ENCODE data around the gene ITGA11. TPM values are rescaled to one million over a fixed set of nuclear protein-coding genes. Genes with fewer than 3 reads are reported as not detected.

The ITGA11 gene
- total RNA-seq, 1 donor from 2014 or later = 193 TPM

DNA sequence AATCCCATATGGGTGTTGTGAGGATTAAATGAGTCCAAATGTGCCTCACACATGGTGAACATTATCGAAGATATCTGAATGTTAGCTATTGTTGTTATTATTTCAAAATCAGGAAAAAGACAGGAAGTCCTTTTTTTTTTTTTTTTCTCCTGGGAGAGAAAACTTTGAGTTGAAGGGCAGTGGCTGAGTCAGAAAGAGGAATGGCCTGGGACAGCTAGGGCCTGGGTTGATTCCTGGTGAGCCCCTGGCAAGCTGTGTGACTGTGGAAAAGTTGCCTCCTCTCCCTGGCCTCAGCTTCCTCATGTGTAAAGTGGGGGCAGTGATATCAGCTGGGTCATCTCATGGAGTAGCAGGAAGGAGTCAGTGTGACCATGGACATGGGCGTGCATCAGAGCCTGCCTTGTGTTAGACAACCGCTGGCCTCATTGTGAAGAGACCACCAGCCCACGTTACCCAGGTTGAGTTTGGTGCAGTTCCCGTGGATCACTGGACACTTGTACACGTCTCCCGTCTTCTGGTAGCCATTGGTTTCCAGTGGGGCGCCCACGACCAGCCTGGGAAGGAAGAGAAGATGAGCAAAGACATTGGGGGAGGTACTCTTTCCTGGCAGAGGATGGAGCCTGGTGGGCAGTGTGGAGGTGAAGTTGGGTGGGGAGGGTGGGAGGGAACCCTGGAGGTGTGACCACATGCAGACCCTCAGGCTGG, 63.1 kb downstream of the ITGA11 start:
- H3K27ac ChIP-seq (ENCODE audit: low read depth, low read length) = peak overlapping the region; percentile 34
- H3K27me3 ChIP-seq (ENCODE audit: insufficient read depth, low read length) = no peaks in the 10 kb centered on the region
- H3K4me1 Mint-ChIP-seq (ENCODE audit: low read depth, unreplicated experiment) = peaks cover 25% of the 10 kb centered on the region
- TF ChIP-seq CTCF (IDR thresholded peaks at IDR 0.05; ENCODE audit: insufficient read depth, low read depth, low read length) (no peak), EZH2 (IDR thresholded peaks at IDR 0.05; ENCODE audit: insufficient read depth, low read length) (no peak)
- H3K4me3 Mint-ChIP-seq (ENCODE audit: unreplicated experiment) = peak overlapping the region; percentile 47
- H2AFZ ChIP-seq (ENCODE audit: low read depth, low read length) = no peak overlapping the region
- peak overlapping the region; percentile 50 for H3K27ac Mint-ChIP-seq (ENCODE audit: unreplicated experiment)
- H3K4me2 ChIP-seq (ENCODE audit: low read length) = peak overlapping the region; percentile 10
- H3K79me2 ChIP-seq (ENCODE audit: insufficient read depth, low read length) = peaks cover under 1% of the 10 kb centered on the region
- H3K4me3 ChIP-seq (ENCODE audit: insufficient read depth, low read depth, low read length) = no peak overlapping the region
- no peak overlapping the region for H3K9ac ChIP-seq (ENCODE audit: low read length)
- H3K36me3 Mint-ChIP-seq (ENCODE audit: low read depth, unreplicated experiment) = peaks cover 52% of the 10 kb centered on the region
- DNase-seq (ENCODE audit: low read depth) (no peak), FAIRE-seq (no peak)
- peaks cover 47% of the 10 kb centered on the region for H3K4me1 ChIP-seq (ENCODE audit: insufficient read depth, low read length)
- peaks cover 12% of the 10 kb centered on the region for H4K20me1 ChIP-seq (ENCODE audit: insufficient read depth, low read length)
- H3K27me3 Mint-ChIP-seq (ENCODE audit: low read depth, unreplicated experiment) = no peaks in the 10 kb centered on the region
- H3K9me3 ChIP-seq (ENCODE audit: insufficient read depth, low read depth, low read length) = no peaks in the 10 kb centered on the region
- H3K9me3 Mint-ChIP-seq (ENCODE audit: unreplicated experiment) = no peaks in the 10 kb centered on the region
- H3K36me3 ChIP-seq (ENCODE audit: insufficient read depth, low read length) = peaks cover 5% of the 10 kb centered on the region

DNA sequence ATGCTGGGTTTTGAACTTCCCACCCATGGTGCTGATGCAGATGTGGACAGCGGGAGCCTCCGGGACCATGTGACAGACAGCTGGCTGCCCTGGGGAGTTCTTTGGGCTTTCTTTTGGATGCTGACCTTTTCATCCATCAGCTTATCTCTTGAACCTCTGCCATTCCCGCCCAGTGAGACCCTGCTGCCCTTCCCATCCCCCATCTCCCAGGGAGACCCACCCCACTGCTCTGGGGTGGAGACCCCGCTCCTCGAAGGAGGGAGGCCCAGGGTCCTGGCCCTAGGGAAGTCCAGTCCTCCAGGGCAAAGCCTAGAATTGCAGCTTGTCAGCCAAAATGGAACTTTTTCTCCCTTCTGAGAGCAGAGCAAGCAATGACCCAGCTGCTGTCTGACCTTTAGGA, 64.0 kb downstream of the ITGA11 start:
- Histone ChIP-seq H3K9me3 (ENCODE audit: insufficient read depth, low read depth, low read length) (no peaks in the 10 kb centered on the region), H3K4me2 (ENCODE audit: low read length) (no peak overlapping the region), H3K27ac (ENCODE audit: low read depth, low read length) (no peak overlapping the region), H3K36me3 (ENCODE audit: insufficient read depth, low read length) (no peaks in the 10 kb centered on the region), H3K9ac (ENCODE audit: low read length) (no peak overlapping the region), H3K4me3 (ENCODE audit: insufficient read depth, low read depth, low read length) (no peak overlapping the region), H2AFZ (ENCODE audit: low read depth, low read length) (no peak overlapping the region), H3K4me1 (ENCODE audit: insufficient read depth, low read length) (peaks cover 56% of the 10 kb centered on the region), H3K27me3 (ENCODE audit: insufficient read depth, low read length) (no peaks in the 10 kb centered on the region), H4K20me1 (ENCODE audit: insufficient read depth, low read length) (peaks cover 6% of the 10 kb centered on the region), H3K79me2 (ENCODE audit: insufficient read depth, low read length) (no peaks in the 10 kb centered on the region)
- DNase-seq (ENCODE audit: low read depth) (no peak), FAIRE-seq (no peak)
- H3K36me3 Mint-ChIP-seq (ENCODE audit: low read depth, unreplicated experiment) = peaks cover 48% of the 10 kb centered on the region
- no peaks in the 10 kb centered on the region for H3K9me3 Mint-ChIP-seq (ENCODE audit: unreplicated experiment)
- no peak for TF ChIP-seq CTCF (IDR thresholded peaks at IDR 0.05; ENCODE audit: insufficient read depth, low read depth, low read length)
- no peak overlapping the region for H3K4me3 Mint-ChIP-seq (ENCODE audit: unreplicated experiment)
- H3K27ac Mint-ChIP-seq (ENCODE audit: unreplicated experiment) = no peak overlapping the region
- no peaks in the 10 kb centered on the region for H3K27me3 Mint-ChIP-seq (ENCODE audit: low read depth, unreplicated experiment)
- peaks cover 22% of the 10 kb centered on the region for H3K4me1 Mint-ChIP-seq (ENCODE audit: low read depth, unreplicated experiment)

GRCh38 chr15:68367226-68367625, 64.7 kb downstream of the ITGA11 start:
- H3K4me3 ChIP-seq (ENCODE audit: insufficient read depth, low read depth, low read length) = no peak overlapping the region
- TF ChIP-seq EZH2 (IDR thresholded peaks at IDR 0.05; ENCODE audit: insufficient read depth, low read length) (no peak), CTCF (IDR thresholded peaks at IDR 0.05; ENCODE audit: insufficient read depth, low read depth, low read length) (no peak)
- Mint-ChIP-seq H3K4me3 (ENCODE audit: unreplicated experiment) (no peak overlapping the region), H3K27me3 (ENCODE audit: low read depth, unreplicated experiment) (no peaks in the 10 kb centered on the region), H3K27ac (ENCODE audit: unreplicated experiment) (peak overlapping the region; percentile 69), H3K4me1 (ENCODE audit: low read depth, unreplicated experiment) (peaks cover 22% of the 10 kb centered on the region), H3K9me3 (ENCODE audit: unreplicated experiment) (no peaks in the 10 kb centered on the region), H3K36me3 (ENCODE audit: low read depth, unreplicated experiment) (peaks cover 46% of the 10 kb centered on the region)
- FAIRE-seq (no peak), DNase-seq (ENCODE audit: low read depth) (no peak)
- no peaks in the 10 kb centered on the region for H3K27me3 ChIP-seq (ENCODE audit: insufficient read depth, low read length)
- H3K9me3 ChIP-seq (ENCODE audit: insufficient read depth, low read depth, low read length) = no peaks in the 10 kb centered on the region
- H3K4me2 ChIP-seq (ENCODE audit: low read length) = no peak overlapping the region
- H3K27ac ChIP-seq (ENCODE audit: low read depth, low read length) = no peak overlapping the region
- no peak overlapping the region for H3K9ac ChIP-seq (ENCODE audit: low read length)
- H4K20me1 ChIP-seq (ENCODE audit: insufficient read depth, low read length) = peaks cover 6% of the 10 kb centered on the region
- H2AFZ ChIP-seq (ENCODE audit: low read depth, low read length) = no peak overlapping the region
- no peaks in the 10 kb centered on the region for H3K79me2 ChIP-seq (ENCODE audit: insufficient read depth, low read length)
- H3K4me1 ChIP-seq (ENCODE audit: insufficient read depth, low read length) = peaks cover 55% of the 10 kb centered on the region
- H3K36me3 ChIP-seq (ENCODE audit: insufficient read depth, low read length) = no peaks in the 10 kb centered on the region
